ENCODE measurements around the gene PSORS1C1. TPM values are rescaled to one million over a fixed set of nuclear protein-coding genes. Genes with fewer than 3 reads are reported as not detected.
A peak's percentile ranks its signal among the peaks of the same experiment; 100 is the strongest.

The PSORS1C1 gene
- total RNA-seq, 1 experiment from 2014 or later: 0.48 TPM

GRCh38 chr6:31120151-31120915 lies 5.7 kb downstream of the PSORS1C1 start, which contains the start of gene CDSN:
TSS of gene CDSN (minus strand) at chr6:31120446. CDS start at chr6:31120419, 27 bp downstream.
- peaks cover 18% of the 10 kb centered on the region in 2 experiments for H3K4me1 Mint-ChIP-seq
- H3K79me2 ChIP-seq (ENCODE audit: insufficient read depth, low read length): no peaks in the 10 kb centered on the region

More at GRCh38 chr6:31120151-31120915, 5.7 kb downstream of the PSORS1C1 start, which contains the start of gene CDSN:
- Mint-ChIP-seq H3K27me3 (ENCODE audit: low read depth) (peaks cover 11% of the 10 kb centered on the region), H3K4me3 (no peak within 1 kb of the TSS), H3K27ac (peak within 1 kb of the TSS in 1 of 3 experiments; percentile 55; a peak in 1 of 7 replicates), H3K36me3 (ENCODE audit: insufficient read depth in 1 of 3, low read depth in 3 of 3) (no peaks in the 10 kb centered on the region), H3K9me3 (no peaks in the 10 kb centered on the region)
- Histone ChIP-seq H3K4me2 (ENCODE audit: insufficient read depth, insufficient read length, low read length) (no peak within 1 kb of the TSS), H4K91ac (ENCODE audit: insufficient read length, low read depth, low read length) (no peak within 1 kb of the TSS), H4K8ac (replicated peaks; ENCODE audit: insufficient read length, low read depth, low read length) (no peak within 1 kb of the TSS), H3K4me1 (ENCODE audit: insufficient read depth, low read length) (no peaks in the 10 kb centered on the region), H3K9me3 (ENCODE audit: control insufficient read depth, low read depth, low read length) (no peaks in the 10 kb centered on the region), H2AFZ (ENCODE audit: low read length) (no peak within 1 kb of the TSS), H3K27ac (ENCODE audit: insufficient read length, low read depth, low read length) (no peak within 1 kb of the TSS), H2BK15ac (ENCODE audit: low read depth, low read length) (no peak within 1 kb of the TSS), H3K79me1 (ENCODE audit: insufficient read depth, low read depth, low read length, poor library complexity, severe bottlenecking) (no peaks in the 10 kb centered on the region), H4K5ac (ENCODE audit: insufficient read length, low read depth, low read length) (no peak within 1 kb of the TSS), H3K14ac (ENCODE audit: insufficient read depth, low read length) (no peak within 1 kb of the TSS; the same call in 1 of the 2 replicates), H3K23ac (ENCODE audit: insufficient read length, low read depth, low read length) (no peak within 1 kb of the TSS), H3K23me2 (ENCODE audit: insufficient read length, low read depth, low read length, poor library complexity, severe bottlenecking) (no peaks in the 10 kb centered on the region), H3K4ac (ENCODE audit: low read depth, low read length) (no peak within 1 kb of the TSS), H4K20me1 (ENCODE audit: control insufficient read depth, insufficient read depth, insufficient read length) (no peaks in the 10 kb centered on the region), H3T11ph (ENCODE audit: low read length) (no peak within 1 kb of the TSS), H2BK12ac (ENCODE audit: insufficient read length, low read depth, low read length) (no peak within 1 kb of the TSS), H2BK120ac (ENCODE audit: low read depth, low read length, poor library complexity, severe bottlenecking) (no peak within 1 kb of the TSS), H3K9ac (ENCODE audit: extremely low read depth, insufficient read length, low read length) (no peak within 1 kb of the TSS), H2BK20ac (ENCODE audit: low read depth, low read length, poor library complexity, severe bottlenecking) (no peak within 1 kb of the TSS), H3K18ac (ENCODE audit: insufficient read length, low read depth, low read length) (no peak within 1 kb of the TSS), H2AK5ac (ENCODE audit: insufficient read length, low read length) (no peak within 1 kb of the TSS), H3K27me3 (ENCODE audit: insufficient read depth, low read length) (no peaks in the 10 kb centered on the region), H2BK5ac (ENCODE audit: insufficient read length, low read length) (no peak within 1 kb of the TSS), H3K56ac (ENCODE audit: insufficient read length, low read depth, low read length) (no peak within 1 kb of the TSS)
- whole genome bisulfite sequencing (ENCODE audit: extremely low coverage, insufficient read length, low lambda C conversion rate): no CpG with 5 or more reads among the region's 26 CpGs
- no peak for DNase-seq
- no peak for TF ChIP-seq CTCF (conservative IDR thresholded peaks at IDR 0.05)
